Measurements from ENCODE around the gene EEF1AKMT1.

DNA sequence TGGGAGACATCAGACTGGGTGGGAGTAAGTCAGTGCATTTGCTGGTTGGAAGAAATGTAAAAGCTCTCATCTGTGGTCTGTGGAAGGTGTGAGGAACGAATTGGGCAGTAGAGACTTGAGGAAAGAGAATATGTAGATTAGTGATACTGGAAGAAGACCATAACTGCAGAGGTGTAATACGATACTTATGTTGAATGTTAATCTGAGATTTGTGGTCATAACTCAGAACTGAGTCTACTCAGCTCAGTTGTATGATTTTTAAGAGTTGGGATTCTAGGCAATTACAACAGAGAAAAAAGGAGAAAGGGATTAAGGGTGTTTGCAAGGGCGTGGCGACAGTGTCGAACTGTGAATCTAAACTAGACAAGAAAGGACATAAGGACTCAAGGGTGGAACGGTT lies 73.5 kb downstream of the EEF1AKMT1 start:
- no peak for TF ChIP-seq EZH2 (IDR thresholded peaks at IDR 0.05; ENCODE audit: low read length, missing control alignments)
- TF ChIP-seq, protein P1, sequence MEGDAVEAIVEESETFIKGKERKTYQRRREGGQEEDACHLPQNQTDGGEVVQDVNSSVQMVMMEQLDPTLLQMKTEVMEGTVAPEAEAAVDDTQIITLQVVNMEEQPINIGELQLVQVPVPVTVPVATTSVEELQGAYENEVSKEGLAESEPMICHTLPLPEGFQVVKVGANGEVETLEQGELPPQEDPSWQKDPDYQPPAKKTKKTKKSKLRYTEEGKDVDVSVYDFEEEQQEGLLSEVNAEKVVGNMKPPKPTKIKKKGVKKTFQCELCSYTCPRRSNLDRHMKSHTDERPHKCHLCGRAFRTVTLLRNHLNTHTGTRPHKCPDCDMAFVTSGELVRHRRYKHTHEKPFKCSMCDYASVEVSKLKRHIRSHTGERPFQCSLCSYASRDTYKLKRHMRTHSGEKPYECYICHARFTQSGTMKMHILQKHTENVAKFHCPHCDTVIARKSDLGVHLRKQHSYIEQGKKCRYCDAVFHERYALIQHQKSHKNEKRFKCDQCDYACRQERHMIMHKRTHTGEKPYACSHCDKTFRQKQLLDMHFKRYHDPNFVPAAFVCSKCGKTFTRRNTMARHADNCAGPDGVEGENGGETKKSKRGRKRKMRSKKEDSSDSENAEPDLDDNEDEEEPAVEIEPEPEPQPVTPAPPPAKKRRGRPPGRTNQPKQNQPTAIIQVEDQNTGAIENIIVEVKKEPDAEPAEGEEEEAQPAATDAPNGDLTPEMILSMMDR (conservative IDR thresholded peaks at IDR 0.05 in 1 of 2, IDR thresholded peaks at IDR 0.05 in 1 of 2; ENCODE audit: low read depth in 1 of 2, low read length in 2 of 2): no peak

Data from fibroblast of lung (primary cell).